ENCODE results near the gene SCAP. TPM values are rescaled to one million over a fixed set of nuclear protein-coding genes. Genes with fewer than 3 reads are reported as not detected.

Gene SCAP
- polyA plus RNA-seq, 1 of the 3 experiments (the other 2 are of a cell fraction) = 28.0 TPM

- TF ChIP-seq, protein P1, sequence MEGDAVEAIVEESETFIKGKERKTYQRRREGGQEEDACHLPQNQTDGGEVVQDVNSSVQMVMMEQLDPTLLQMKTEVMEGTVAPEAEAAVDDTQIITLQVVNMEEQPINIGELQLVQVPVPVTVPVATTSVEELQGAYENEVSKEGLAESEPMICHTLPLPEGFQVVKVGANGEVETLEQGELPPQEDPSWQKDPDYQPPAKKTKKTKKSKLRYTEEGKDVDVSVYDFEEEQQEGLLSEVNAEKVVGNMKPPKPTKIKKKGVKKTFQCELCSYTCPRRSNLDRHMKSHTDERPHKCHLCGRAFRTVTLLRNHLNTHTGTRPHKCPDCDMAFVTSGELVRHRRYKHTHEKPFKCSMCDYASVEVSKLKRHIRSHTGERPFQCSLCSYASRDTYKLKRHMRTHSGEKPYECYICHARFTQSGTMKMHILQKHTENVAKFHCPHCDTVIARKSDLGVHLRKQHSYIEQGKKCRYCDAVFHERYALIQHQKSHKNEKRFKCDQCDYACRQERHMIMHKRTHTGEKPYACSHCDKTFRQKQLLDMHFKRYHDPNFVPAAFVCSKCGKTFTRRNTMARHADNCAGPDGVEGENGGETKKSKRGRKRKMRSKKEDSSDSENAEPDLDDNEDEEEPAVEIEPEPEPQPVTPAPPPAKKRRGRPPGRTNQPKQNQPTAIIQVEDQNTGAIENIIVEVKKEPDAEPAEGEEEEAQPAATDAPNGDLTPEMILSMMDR (IDR thresholded peaks at IDR 0.05) = peak; percentile 89
- TF ChIP-seq JUND (IDR thresholded peaks at IDR 0.05) (no peak), ZBTB33 (IDR thresholded peaks at IDR 0.05; ENCODE audit: borderline replicate concordance, low read depth) (no peak), TEAD4 (IDR thresholded peaks at IDR 0.05; ENCODE audit: borderline replicate concordance, insufficient read depth) (peak; percentile 25; the same call in 1 of the 2 replicates), RAD21 (IDR thresholded peaks at IDR 0.05; ENCODE audit: low read length) (peak; percentile 82), CHD2 (IDR thresholded peaks at IDR 0.05; ENCODE audit: low read length, partially characterized antibody) (no peak), YY1 (IDR thresholded peaks at IDR 0.05; ENCODE audit: low read depth) (no peak), SIN3A (IDR thresholded peaks at IDR 0.05; ENCODE audit: borderline replicate concordance, low read depth, low read length) (no peak), MXI1 (IDR thresholded peaks at IDR 0.05; ENCODE audit: low read depth, low read length) (no peak), GATA2 (CRISPR knock-in tag; IDR thresholded peaks at IDR 0.05) (no peak), NRF1 (IDR thresholded peaks at IDR 0.05; ENCODE audit: low read depth, low read length) (no peak), POLR2AphosphoS5 (IDR thresholded peaks at IDR 0.05; ENCODE audit: low read depth, low read length) (peak; percentile 36; the same call in 1 of the 2 replicates), EZH2phosphoT487 (IDR thresholded peaks at IDR 0.05; ENCODE audit: borderline replicate concordance, low read depth) (no peak), RFX5 (IDR thresholded peaks at IDR 0.05; ENCODE audit: low read length) (no peak), ELF1 (IDR thresholded peaks at IDR 0.05) (0 out of 2 replicates have a peak, but pooled peaks have one; percentile 47)
- TF ChIP-seq, protein P2, sequence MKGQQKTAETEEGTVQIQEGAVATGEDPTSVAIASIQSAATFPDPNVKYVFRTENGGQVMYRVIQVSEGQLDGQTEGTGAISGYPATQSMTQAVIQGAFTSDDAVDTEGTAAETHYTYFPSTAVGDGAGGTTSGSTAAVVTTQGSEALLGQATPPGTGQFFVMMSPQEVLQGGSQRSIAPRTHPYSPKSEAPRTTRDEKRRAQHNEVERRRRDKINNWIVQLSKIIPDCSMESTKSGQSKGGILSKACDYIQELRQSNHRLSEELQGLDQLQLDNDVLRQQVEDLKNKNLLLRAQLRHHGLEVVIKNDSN (IDR thresholded peaks at IDR 0.05; ENCODE audit: borderline replicate concordance, low read depth) = no peak
Measured at GRCh38 chr3:47420511-47421484, 54.9 kb downstream of the SCAP start (continued).

All from SK-N-SH (cell line).